Measurements from ENCODE around the gene MVB12B. TPM values are rescaled to one million over a fixed set of nuclear protein-coding genes. Genes with fewer than 3 reads are reported as not detected.

MVB12B gene
- total RNA-seq, 1 experiment from 2014 or later = 5.8 TPM

GRCh38 chr9:126509718-126510117, 183.1 kb downstream of the MVB12B start:
- no peak overlapping the region for H4K91ac ChIP-seq (ENCODE audit: insufficient read length, low read depth, low read length)
- H3K56ac ChIP-seq (ENCODE audit: insufficient read length, low read depth, low read length) = no peak overlapping the region
- Mint-ChIP-seq H3K27ac (no peak overlapping the region), H3K27me3 (ENCODE audit: low read depth) (peaks cover 11% of the 10 kb centered on the region), H3K4me1 (peaks cover 9 to 21% of the 10 kb centered on the region in 2 experiments), H3K4me3 (no peak overlapping the region), H3K9me3 (no peaks in the 10 kb centered on the region), H3K36me3 (ENCODE audit: insufficient read depth in 1 of 3, low read depth in 3 of 3) (no peaks in the 10 kb centered on the region)
- no peak overlapping the region for H3K4me2 ChIP-seq (ENCODE audit: insufficient read depth, insufficient read length, low read length)
- no peak overlapping the region for H2BK20ac ChIP-seq (ENCODE audit: low read depth, low read length, poor library complexity, severe bottlenecking)
- no peak overlapping the region for H2BK12ac ChIP-seq (ENCODE audit: insufficient read length, low read depth, low read length)
- no peak overlapping the region for H3K4ac ChIP-seq (ENCODE audit: low read depth, low read length)
- no peak overlapping the region for H3K27ac ChIP-seq (ENCODE audit: insufficient read length, low read depth, low read length)
- TF ChIP-seq CTCF (conservative IDR thresholded peaks at IDR 0.05) = no peak
- H2AFZ ChIP-seq (ENCODE audit: low read length) = no peak overlapping the region
- H3K4me1 ChIP-seq (ENCODE audit: insufficient read depth, low read length) = no peaks in the 10 kb centered on the region
- H3K27me3 ChIP-seq (ENCODE audit: insufficient read depth, low read length) = no peaks in the 10 kb centered on the region
- H3K9me3 ChIP-seq (ENCODE audit: control insufficient read depth, low read depth, low read length) = no peaks in the 10 kb centered on the region
- no peak overlapping the region for H4K8ac ChIP-seq (replicated peaks; ENCODE audit: insufficient read length, low read depth, low read length)
- H3K23ac ChIP-seq (ENCODE audit: insufficient read length, low read depth, low read length) = no peak overlapping the region
- no peaks in the 10 kb centered on the region for H3K79me1 ChIP-seq (ENCODE audit: insufficient read depth, low read depth, low read length, poor library complexity, severe bottlenecking)
- no peak overlapping the region for H3K9ac ChIP-seq (ENCODE audit: extremely low read depth, insufficient read length, low read length)
- H2BK120ac ChIP-seq (ENCODE audit: low read depth, low read length, poor library complexity, severe bottlenecking) = no peak overlapping the region
- H3K23me2 ChIP-seq (ENCODE audit: insufficient read length, low read depth, low read length, poor library complexity, severe bottlenecking) = no peaks in the 10 kb centered on the region
- no peak overlapping the region for H2AK5ac ChIP-seq (ENCODE audit: insufficient read length, low read length)
- H3K79me2 ChIP-seq (ENCODE audit: insufficient read depth, low read length) = no peaks in the 10 kb centered on the region
- no peak overlapping the region for H2BK15ac ChIP-seq (ENCODE audit: low read depth, low read length)
- H3K14ac ChIP-seq (ENCODE audit: insufficient read depth, low read length) = no peak overlapping the region
- no peak overlapping the region for H3K18ac ChIP-seq (ENCODE audit: insufficient read length, low read depth, low read length)
- no peaks in the 10 kb centered on the region for H4K20me1 ChIP-seq (ENCODE audit: control insufficient read depth, insufficient read depth, insufficient read length)
- H2BK5ac ChIP-seq (ENCODE audit: insufficient read length, low read length) = no peak overlapping the region
- DNase-seq = no peak
- WGBS (ENCODE audit: extremely low coverage, insufficient read length, low lambda C conversion rate) = no CpG with 5 or more reads among the region's 5 CpGs
- H4K5ac ChIP-seq (ENCODE audit: insufficient read length, low read depth, low read length) = no peak overlapping the region
- H3T11ph ChIP-seq (ENCODE audit: low read length) = no peak overlapping the region
